HG03378 (cell line): ENCODE data around the gene ABHD10.

Experiments used
- ATAC-seq: cut with Tn5 transposase; IDR thresholded peaks from one replicate; pipeline ENCODE4 v1.9.1; 2021; ENCODE audit warnings: mild to moderate bottlenecking, moderate library complexity; ENCODE audit not compliant: unreplicated experiment

ABHD10 gene

DNA sequence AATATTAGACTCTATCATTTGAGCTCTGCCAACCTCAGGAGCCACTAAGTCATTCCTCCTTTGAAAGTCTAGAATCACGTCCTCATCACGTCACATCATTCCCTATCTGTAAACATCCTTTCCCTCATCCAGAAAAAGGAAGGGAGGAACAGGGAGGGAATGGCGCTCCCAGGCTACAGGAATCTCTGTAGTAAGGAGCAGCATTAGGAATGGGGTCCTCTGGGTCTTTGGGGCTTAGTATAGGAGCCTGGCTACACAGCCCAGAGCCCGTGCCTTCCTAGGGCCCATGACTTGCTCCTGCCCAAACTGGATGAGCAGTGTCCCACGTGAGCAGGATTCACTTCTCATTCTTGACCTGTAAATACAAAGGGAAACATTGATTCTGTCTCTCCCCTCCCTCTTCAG, 21.5 kb downstream of the ABHD10 start:
- no peak for ATAC-seq

DNA sequence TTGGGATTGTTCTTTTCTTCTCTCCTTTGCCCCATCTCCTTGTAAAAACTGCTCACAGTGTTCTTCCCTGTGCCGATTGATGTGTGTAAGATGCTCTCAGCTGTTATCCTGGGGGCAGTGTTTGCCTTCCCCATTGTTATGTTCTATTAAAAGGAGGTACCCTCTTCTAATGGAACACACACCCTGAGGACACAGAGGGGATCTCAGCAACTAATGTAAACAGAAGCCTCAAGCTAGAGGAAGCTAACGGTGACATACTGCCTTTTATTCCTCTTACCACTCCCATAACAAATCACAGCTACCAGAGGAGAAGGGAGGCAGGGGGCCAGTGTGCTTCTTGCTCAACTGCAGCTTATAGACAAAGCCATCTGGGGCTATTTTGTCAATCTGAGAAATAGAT, 22.1 kb downstream of the ABHD10 start:
- ATAC-seq = no peak

DNA sequence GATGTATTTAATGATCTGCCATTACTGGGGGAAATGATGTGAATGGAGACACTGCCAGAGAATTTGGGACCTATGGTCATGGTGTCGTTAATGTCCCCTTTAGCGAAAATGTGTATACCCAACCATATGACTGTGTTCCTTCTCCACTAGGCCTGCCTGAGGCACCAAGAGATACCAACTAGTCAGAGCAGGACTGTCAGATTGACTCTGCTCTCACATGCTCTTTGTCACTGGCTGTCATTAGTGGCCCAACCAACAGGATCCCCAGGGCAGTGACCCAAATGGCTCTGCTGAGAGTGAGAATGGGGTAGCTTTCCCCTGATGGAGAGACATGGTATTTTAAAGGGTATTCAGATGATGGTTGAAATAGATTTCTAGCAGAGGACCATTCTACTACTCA, 22.7 kb downstream of the ABHD10 start:
- ATAC-seq = no peak

DNA sequence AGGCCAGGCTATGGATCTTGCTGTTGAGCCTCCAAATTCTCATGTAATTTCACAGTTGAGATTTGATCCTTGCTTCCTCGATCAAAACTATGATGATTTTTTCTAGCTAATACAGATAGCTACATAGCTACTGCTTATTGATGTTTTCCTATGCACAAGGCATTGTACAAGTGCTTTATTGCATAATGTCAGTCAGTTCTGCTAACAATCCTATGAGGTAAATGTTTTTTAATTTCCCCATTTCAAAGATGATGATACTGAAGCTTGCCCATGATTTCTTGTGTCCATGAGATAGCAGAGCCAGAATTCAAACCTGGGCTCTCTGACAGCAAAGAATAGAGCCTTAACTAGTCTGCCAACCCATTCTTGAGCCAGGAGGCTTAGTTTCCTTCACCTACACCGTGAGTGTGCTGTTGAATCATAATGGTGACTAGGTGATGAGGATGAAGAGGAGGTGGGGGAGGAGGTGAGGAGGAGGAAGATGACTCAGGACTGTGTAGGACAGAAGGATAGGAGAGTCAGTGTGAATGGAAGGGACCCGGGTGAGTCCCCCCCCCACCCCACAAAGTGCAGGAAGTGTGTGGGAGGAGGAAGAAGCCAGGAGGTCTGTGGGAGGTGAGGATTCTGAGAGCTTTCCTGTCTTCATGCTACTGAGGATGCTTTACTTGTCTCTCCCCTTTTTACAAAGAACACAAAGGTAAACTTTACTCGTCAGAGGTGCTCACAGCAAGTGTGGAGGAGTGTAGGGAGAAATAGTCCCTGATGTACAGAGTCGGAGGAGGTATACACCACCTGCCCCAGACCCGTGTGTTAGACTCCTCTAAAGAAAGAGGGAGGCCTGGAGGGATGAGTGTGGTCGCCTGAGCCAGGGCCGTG, 23.5 kb downstream of the ABHD10 start:
- ATAC-seq = no peak

DNA sequence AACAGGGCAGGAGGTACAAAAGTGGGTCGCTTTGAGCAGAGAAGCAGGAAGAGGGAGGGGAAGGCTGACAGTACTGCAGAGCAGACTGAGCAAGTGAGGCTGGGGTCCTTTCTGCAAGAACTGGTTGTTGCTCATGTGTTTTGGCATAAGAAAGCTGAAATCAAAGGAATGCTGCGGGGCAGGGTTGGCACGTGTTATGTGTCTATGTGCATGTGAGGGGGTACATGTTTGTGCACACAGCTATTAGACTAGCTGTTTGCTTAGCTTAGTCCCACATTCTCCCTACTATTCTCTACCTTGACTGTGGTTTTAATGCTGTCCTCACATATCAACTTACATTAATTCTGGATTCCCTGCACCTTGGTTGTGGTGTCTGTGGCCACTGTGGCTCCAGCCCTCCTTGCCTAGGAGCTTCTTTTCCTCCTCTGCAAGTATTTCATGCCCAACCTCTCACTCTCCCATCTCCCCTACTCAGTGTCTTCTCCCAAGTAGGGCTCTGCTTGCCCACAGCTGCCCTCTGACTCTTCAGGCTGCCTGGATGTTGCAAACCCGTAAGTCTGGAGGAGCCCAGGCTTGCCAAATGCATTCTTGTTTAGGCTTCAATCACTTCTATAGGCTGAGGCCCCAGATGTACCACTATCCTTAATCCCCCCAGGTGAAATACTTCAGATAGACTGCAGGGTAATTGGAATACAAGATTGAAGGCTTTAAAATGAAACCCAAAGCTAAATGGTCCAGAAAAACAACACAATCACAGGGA, 24.7 kb downstream of the ABHD10 start:
- ATAC-seq = no peak

DNA sequence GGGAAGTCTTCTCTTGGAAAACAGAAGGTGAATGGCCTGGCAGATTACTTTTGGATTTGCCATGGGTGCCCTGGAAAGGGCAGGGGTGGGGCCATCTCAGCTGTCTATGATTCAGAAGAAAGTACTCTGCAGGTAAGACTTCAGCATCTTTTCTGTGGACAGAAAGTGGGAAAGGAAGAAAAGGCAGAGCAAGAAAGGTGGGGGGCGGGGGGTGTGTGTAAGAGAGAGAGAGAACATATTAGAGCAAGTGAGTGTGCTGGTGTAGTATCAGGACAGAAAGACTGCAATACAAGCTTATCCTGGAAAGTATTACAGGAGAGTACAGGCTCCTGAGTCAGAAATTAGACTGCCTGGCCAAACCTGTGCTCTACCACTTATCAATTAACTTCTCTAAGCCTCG, 25.4 kb downstream of the ABHD10 start:
- no peak for ATAC-seq

DNA sequence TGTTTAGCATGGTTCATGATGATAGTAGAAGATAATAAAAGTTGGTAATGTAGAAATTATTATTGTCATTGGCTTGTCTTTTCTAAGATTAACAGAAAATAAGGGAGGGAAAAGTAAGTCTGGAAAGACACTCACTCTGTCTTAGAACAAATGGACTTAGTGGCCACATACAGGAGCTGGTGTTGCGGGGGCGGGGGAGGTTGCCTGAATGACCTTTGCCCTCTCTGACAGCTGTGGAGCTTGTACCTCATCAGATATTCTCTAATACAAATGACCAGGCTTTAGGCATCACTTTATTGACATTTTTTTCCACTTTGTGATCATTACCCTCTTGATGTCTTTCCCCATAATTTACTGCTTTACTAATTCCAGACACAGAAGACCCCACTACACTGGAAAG, 25.8 kb downstream of the ABHD10 start:
- no peak for ATAC-seq

DNA sequence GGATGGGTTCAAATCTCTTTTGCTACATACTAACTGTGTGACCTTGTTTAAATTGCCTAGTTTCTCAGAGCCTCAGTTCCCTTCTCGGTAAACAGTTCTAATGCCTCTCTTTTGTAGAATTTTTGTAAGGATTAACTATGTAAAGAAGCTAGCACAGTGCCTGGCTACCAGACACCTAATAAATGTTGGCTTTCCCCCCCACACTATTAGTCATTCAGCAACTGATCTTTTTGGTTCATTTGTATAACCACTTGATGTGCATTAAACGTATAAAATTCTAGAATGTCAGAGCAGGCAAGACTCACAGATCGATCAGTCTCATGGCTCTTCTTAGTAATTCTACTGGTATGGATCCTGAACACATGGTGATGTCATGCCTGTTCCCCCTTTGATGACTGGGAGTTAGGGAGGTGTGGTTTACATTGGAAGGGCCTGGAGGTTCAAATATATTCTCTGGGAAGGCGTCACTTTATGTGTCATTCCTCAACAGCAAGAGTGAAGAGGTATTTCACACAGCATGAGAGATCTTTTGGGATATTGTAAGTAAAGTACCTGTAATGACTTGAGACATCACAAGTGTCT, 26.4 kb downstream of the ABHD10 start:
- no peak for ATAC-seq

DNA sequence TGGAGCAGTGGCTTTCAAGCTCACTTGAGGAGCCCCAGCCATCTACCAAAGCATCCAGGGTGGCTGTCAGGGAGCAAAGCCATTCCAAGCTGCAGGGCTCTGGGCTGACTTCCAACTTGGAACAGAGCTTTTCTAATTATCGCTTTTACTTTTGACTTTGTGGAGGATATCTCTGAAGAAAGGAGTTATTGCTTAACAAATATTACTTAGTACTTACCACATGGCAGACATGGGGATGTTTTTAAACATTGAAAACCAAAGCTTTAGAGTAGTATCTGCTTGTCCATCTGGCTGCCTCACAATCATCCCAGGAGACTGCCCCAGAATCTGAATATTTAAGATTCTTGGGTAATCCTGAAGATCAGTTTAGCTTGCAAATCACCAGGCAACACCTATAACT, 28.8 kb downstream of the ABHD10 start:
- no peak for ATAC-seq

DNA sequence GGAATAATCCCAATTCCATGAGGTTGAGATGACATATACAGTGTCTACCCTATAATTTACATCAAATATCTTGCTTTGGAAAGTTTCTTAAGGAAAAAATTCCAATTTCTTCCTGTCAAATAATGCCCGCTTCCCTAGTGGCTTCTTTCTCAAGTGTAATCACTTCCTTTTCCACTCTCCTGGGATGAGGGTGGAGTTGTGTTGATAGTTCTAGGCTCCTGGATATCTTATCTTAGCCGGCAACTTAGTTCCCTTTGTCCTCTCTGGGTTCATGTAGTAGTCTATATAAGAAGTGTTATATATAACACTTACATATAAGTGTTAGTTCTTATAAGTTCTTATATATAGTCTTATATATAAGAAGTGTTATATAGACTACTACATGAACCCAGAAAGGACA, 30.8 kb downstream of the ABHD10 start:
- no peak for ATAC-seq

DNA sequence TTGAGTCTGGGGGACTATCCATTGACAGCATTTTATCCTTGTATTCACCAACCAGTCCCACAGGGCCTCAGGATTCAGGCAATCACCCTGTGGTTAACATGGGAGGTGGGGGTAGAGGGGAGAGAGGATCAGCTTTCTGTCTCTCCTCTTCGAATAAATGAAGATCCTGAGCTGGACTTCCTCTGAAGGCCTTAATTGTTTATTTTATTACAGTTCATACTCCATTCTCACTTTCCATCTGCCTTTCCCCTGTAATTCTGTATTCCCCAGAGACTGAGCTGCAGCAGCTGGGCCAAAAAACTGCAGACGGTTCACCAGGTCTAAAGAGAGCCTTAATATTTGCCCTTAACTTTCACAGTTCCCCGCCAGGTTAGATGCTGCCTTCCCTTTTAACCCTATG, 31.8 kb downstream of the ABHD10 start:
- no peak for ATAC-seq

DNA sequence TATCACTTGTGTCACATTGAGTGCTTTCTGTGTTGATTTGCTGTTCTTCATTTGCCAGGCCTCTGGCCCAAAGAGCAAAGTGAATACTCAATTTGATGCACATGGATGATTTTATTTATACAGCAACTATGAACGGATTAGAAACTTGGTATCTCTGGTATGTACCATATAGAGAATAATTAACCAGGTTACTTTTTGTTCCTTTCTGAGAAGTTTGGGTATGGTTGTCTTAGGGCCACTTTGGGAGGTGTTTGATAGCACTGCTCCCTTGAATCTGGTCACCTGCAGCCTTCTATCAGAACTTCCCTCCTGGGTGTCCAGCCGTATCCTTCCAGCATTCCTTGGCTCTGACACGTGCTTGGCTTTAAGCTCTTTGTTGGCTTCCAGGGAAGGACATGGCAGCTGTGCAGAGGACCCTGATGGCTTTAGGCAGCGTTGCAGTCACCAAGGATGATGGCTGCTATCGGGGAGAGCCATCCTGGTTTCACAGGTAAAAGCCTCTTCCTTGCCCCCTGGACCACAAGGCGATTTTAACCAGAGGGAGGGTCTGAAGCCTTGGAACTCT, 32.6 kb downstream of the ABHD10 start:
- ATAC-seq = no peak

DNA sequence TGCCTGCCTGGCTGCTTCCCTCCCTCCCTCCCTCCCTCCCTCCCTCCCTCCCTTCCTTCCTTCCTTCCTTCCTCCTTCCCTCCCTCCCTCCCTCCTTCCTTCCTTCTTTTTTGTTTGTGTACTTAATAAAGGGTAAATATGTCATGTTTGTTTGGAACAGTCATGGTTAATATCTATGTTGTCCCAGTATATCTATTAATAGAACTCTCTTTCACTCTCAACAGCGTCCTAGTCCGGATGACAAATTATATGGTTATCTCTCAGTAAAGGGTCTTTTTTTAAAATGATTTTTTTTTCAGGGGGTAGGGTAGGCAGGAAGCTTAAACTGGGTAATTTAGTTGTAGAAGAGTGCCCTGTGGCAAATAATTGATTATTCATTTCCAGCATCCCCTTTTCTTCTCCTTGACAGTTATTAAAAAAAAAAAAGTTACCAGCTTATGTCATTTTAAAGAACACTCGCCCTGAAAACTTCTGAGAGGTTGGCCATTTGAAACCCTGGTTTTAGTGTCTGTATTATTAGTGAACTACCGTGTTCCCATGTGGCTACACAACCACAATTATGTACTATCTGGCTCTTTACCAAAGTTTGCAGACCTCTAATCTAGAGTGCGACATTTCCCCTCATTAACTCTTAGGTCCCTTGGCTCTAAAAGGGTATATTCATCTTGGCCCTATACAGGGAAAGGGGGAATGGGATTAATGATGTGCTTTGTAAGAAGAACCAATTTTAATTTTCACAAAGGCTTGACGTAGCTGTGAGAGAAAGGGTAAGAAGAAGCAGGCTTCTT, 33.6 kb downstream of the ABHD10 start:
- ATAC-seq = no peak

DNA sequence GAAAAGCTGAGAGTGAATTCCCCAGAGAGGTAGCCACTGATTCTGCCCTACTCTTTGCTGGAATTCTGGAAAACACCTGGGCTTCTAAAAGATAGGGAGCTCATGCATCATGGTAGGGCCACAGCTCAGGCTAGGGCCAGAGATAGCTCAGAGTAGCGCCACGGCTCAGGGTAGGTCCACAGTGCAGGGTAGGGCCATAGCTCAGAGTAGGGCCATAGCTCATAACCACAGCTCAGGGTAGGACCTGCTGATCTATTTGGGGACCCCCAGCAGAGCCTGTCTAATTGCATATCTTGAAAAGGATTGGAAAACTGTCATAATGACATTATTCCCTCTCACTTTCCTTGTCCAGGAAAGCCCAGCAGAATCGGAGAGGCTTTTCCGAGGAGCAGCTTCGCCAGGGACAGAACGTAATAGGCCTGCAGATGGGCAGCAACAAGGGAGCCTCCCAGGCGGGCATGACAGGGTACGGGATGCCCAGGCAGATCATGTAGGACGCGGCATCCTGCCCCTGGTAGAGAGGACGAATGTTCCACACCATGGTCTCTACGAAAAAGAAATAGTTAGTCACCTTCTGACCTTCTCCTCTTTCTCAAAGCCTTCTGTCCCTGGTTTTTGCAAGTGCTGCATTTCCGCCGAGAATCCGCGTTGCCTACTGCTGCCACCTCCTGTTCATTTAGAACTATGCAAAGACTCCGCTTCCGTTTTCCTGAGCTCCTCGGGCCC, 34.4 kb downstream of the ABHD10 start:
- peak; percentile 90 for ATAC-seq

DNA sequence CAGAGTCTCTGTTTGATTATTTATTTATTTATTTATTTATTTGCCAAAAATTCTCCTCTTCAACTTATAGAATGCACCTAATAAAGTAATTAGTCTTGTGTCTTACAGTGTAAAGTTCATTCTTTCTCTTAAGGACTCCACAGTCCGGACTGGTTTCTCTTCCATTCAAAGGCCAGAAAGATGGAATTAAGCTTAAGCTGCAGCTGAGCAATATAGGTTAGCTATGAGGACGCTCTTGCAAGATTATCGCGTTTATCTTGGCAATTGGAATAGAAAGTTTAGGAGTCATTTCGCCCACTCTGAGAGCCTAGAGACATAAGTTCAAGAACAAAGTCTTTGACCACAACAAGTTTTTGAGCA, 34.9 kb downstream of the ABHD10 start:
- ATAC-seq = peak; percentile 35

DNA sequence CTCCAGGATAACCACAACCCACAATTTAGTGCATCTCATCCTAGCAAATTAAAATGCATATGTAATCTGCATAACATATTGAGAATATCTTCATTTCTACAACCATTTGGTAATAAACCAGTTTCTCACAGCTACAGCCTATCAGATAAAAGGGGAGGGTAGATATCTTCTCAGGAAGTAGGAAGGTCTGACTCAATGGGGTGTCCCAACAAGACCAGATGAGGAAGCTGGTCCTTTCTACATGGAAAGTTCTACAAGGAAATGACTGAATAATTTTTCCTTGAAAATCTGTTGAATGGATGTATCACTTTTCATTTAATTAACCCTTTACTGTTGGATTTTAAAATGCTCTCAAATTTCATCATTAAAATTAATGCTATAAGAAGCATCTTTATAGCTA, 38.3 kb downstream of the ABHD10 start:
- ATAC-seq = no peak

DNA sequence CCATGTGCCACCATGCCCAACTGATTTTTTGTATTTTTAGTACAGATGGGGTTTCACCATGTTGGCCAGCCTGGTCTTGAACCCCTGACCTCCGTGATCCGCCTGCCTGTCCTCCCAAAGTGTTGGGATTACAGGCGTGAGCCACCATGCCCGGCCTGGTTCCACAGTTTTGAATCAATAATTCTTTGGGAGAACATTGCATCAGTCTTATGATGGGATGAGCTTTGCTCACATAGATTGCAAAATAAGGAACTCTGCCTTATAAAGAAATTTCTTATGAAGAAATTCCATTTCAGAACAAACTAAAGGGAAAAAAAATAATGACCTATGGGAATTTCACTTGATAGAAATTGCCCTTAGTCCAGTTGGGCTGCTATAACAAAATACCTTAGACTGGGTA, 39.9 kb downstream of the ABHD10 start:
- no peak for ATAC-seq

DNA sequence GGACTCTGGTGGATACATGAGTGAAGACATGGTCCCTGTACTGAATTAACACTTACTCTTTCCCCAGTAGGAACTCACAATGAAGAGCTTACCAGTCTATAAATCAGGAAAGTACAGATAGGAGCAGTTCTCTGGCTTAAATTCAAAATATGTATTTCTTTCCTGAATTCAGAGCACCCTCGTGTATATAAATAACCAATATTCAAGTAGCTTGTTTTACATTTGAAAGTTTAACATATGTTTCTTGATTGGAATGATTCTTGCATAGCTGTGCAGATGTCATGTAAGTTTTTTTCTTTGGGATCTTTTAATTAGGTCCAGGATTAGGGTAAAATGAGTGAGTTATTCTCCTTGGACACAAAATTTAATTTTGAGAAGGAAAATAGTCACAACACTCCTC, 40.9 kb downstream of the ABHD10 start:
- no peak for ATAC-seq

DNA sequence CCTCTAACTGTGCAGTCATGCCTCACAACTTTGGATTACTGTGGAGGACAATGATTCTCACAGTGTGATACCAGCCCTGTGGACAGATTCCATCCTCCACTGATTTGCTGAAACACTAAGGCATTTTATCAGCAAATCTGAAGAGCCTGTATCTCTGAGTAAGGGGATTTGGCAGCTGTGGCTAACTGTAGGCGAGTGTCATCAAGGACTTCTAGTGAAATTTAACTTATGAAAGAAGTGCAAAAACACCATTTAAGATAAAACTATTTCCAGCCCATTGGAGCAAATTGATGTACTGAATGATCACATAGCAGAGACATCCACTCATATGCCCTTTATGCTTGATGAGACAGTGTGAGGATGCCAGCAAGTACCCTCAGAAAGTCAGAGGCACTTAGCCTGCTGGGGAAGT, 41.9 kb downstream of the ABHD10 start:
- no peak for ATAC-seq

DNA sequence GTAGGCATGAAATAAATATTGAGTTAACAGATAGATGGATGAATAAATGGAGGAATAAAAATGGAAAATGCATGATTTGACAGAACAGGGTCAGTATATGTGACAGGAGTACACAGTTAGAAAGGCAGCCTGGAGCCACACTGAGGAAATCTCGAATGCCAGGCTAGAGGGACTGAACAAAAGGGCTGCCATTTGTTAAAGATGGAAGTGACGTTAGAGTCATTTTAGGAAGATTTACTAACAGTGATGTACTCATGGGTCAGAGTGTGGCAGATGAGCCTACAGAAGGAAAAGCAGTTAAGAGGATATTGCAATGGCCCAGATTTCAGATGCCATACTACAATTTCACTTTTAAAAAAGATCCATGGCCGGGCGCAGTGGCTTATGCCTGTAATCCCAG, 48.3 kb downstream of the ABHD10 start:
- no peak for ATAC-seq
